Natural killer cell (primary cell): ENCODE results near the gene TSPAN18. TPM values are rescaled to one million over a fixed set of nuclear protein-coding genes. Genes with fewer than 3 reads are reported as not detected.
A peak's percentile ranks its signal among the peaks of the same experiment; 100 is the strongest.

Experiments used
- ATAC-seq, 3 donors: fragments of 150-1000 bp in 2 of 3; fragments of 200-7000 bp in 1 of 3; cut with Tn5 transposase; 1 replicate in 1 of 3; 2 replicates in 2 of 3; pipeline ENCODE4 v1.10.0; 2021; ENCODE audit warnings: mild to moderate bottlenecking in 2 of 3, moderate library complexity in 2 of 3
- DNase-seq, 2 donors: peaks; one replicate each; pipeline versions ENCODE4 v3.0.0 to v3.0.0-alpha.2; 2013 to 2021; ENCODE audit warnings: mixed read lengths in 1 of 2
- H3K27ac ChIP-seq: one replicate; pipeline ENCODE4 v1.5.1; 2013; ENCODE audit warnings: mild to moderate bottlenecking, low read length
- H3K27me3 ChIP-seq: one replicate; pipeline ENCODE4 v1.6.1; 2013; ENCODE audit warnings: low read length; ENCODE audit not compliant: control insufficient read depth, insufficient read depth
- H3K36me3 ChIP-seq: one replicate; pipeline ENCODE4 v1.6.1; 2013; ENCODE audit warnings: low read length; ENCODE audit not compliant: control insufficient read depth, insufficient read depth
- H3K4me1 ChIP-seq: one replicate; pipeline ENCODE4 v1.6.1; 2013; ENCODE audit warnings: low read length; ENCODE audit not compliant: control insufficient read depth, insufficient read depth
- H3K4me3 ChIP-seq: one replicate; pipeline ENCODE4 v1.5.1; 2013; ENCODE audit warnings: low read length
- H3K9me3 ChIP-seq: one replicate; pipeline ENCODE4 v1.6.1; 2013; ENCODE audit warnings: low read length; ENCODE audit not compliant: control insufficient read depth, insufficient read depth
- H3K27ac Mint-ChIP-seq, 2 donors: one replicate each; pipeline ENCODE4 v1.8.0; 2022; ENCODE audit warnings: mild to moderate bottlenecking in 2 of 2, mixed read lengths in 2 of 2, moderate library complexity in 1 of 2
- H3K27me3 Mint-ChIP-seq, 2 donors: one replicate each; pipeline ENCODE4 v1.8.0; 2022; ENCODE audit warnings: low read depth in 2 of 2, mixed read lengths in 2 of 2
- H3K36me3 Mint-ChIP-seq: one replicate; pipeline ENCODE4 v1.8.0; 2022; ENCODE audit warnings: mixed read lengths
- H3K4me1 Mint-ChIP-seq, 2 donors: one replicate each; pipeline ENCODE4 v1.8.0; 2022; ENCODE audit warnings: mixed read lengths in 2 of 2
- H3K4me3 Mint-ChIP-seq: one replicate; pipeline ENCODE4 v1.8.0; 2022; ENCODE audit warnings: mild to moderate bottlenecking, moderate library complexity, mixed read lengths
- H3K9me3 Mint-ChIP-seq, 2 donors: one replicate each; pipeline ENCODE4 v1.8.0; 2022; ENCODE audit warnings: mixed read lengths in 2 of 2
- CTCF ChIP-seq: fragments of 200-600 bp; IDR thresholded peaks from one replicate; pipeline ENCODE4 v1.8.0; 2022; ENCODE audit warnings: antibody characterized with exemption
- WGBS: methylation state at CpG from one replicate; pipeline ENCODE4 v1.1.7; 2013; ENCODE audit warnings: missing lambda C conversion rate; ENCODE audit not compliant: insufficient coverage; 5-methylcytosine and 5-hydroxymethylcytosine counted together
- intact Hi-C: fragments of 100-400 bp; cut with micrococcal nuclease; formaldehyde crosslinking; loops from one replicate; pipeline ENCODE4 v1.14.2; 2022
- total RNA-seq, 4 donors: library from RNA; stranded (reverse); fragments of 120-200 nt in 1 of 4; gene quantifications; one replicate each; pipeline versions ENCODE4 v1.2.3 to v1.2.4, GENCODE V29; 2013 to 2022

The TSPAN18 gene
- total RNA-seq, 3 donors from 2014 or later (not counting 1 experiment from before 2014, with no cell fraction given), result 1.9 to 2.4 (median 2.3) TPM

- Mint-ChIP-seq H3K4me1 (peaks cover 6 to 10% of the 10 kb centered on the region in 2 donors), H3K4me3 (no peak overlapping the region), H3K9me3 (no peaks in the 10 kb centered on the region), H3K36me3 (no peaks in the 10 kb centered on the region), H3K27ac (no peak overlapping the region), H3K27me3 (peaks cover 5 to 7% of the 10 kb centered on the region in 2 donors)
- no peak overlapping the region for H3K27ac ChIP-seq
- no peaks in the 10 kb centered on the region for H3K27me3 ChIP-seq
- 88% methylated on average over 4 of the region's 4 CpGs for WGBS
- no peaks in the 10 kb centered on the region for H3K9me3 ChIP-seq
- no peak for DNase-seq
- H3K36me3 ChIP-seq, result no peaks in the 10 kb centered on the region
- intact Hi-C loops, result no loop called here
- no peaks in the 10 kb centered on the region for H3K4me1 ChIP-seq
- no peak overlapping the region for H3K4me3 ChIP-seq
- ATAC-seq, result no peak
- no peak for TF ChIP-seq CTCF
Observed at GRCh38 chr11:44818110-44818509, 91.3 kb downstream of the TSPAN18 start.

DNA sequence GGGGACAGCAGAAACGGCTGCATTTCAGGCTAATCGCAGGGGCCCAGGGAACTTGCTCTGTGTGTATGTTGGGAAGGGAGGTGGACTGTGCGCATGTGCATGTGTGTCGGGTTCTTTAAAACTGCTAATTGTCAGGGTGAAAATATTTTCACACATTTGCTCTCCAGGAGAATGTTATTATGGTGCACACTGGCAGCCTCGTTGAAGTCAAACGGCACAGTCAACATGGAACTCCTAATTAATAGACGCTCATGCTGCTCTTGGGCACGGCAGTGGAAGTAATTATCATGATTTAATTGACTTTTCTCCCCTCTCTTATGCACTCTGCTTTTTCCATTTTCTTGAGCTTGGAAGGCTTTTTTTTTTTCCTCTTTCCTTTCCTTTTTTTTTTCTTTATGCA, 92.6 kb downstream of the TSPAN18 start:
- H3K27me3 ChIP-seq, result no peaks in the 10 kb centered on the region
- no peak overlapping the region for H3K27ac ChIP-seq
- Mint-ChIP-seq H3K4me3 (no peak overlapping the region), H3K27me3 (peaks cover 7% of the 10 kb centered on the region in 2 donors), H3K9me3 (no peaks in the 10 kb centered on the region), H3K36me3 (no peaks in the 10 kb centered on the region), H3K4me1 (peaks cover 6 to 10% of the 10 kb centered on the region in 2 donors), H3K27ac (no peak overlapping the region)
- DNase-seq (no peak), ATAC-seq (no peak)
- intact Hi-C loops, result no loop called here
- WGBS, result 97% methylated on average over 8 of the region's 8 CpGs
- H3K36me3 ChIP-seq, result no peaks in the 10 kb centered on the region
- no peak overlapping the region for H3K4me3 ChIP-seq
- no peaks in the 10 kb centered on the region for H3K9me3 ChIP-seq
- no peaks in the 10 kb centered on the region for H3K4me1 ChIP-seq
- no peak for TF ChIP-seq CTCF

- no peaks in the 10 kb centered on the region for H3K27me3 ChIP-seq
- H3K36me3 ChIP-seq, result no peaks in the 10 kb centered on the region
- TF ChIP-seq CTCF, result no peak
- H3K4me3 ChIP-seq, result no peak overlapping the region
- H3K9me3 ChIP-seq, result no peaks in the 10 kb centered on the region
- H3K4me3 Mint-ChIP-seq, result no peak overlapping the region
- H3K9me3 Mint-ChIP-seq, result no peaks in the 10 kb centered on the region
- no peaks in the 10 kb centered on the region for H3K36me3 Mint-ChIP-seq
- no peak overlapping the region for H3K27ac Mint-ChIP-seq
- intact Hi-C loops, result no loop called here
- peaks cover 10 to 11% of the 10 kb centered on the region in 2 donors for H3K27me3 Mint-ChIP-seq
- peaks cover 6% of the 10 kb centered on the region in 2 donors for H3K4me1 Mint-ChIP-seq
- no peak overlapping the region for H3K27ac ChIP-seq
- DNase-seq (no peak), ATAC-seq (no peak)
- H3K4me1 ChIP-seq, result no peaks in the 10 kb centered on the region
- 82% methylated on average over 1 of the region's 2 CpGs for WGBS
Observed at GRCh38 chr11:44822369-44822768, 95.6 kb downstream of the TSPAN18 start.

DNA sequence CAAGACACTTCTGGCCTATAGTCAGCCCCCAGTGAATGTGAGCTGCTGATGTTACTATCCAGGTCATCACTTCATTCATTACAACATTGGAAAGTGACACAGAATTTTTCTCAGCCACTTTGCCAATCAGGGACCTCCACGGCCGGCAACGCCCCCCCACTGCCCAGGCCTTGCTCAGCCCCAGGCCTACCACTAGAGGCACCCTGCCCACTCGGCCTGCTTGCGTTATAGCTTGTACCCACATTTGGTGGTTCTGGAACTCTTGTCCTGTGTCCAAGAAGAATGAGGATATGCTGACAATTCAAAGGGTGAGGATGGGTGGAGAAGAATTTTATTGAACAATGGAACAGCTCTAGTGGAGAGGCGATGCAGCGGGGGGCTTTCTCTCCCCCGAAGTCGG, 96.2 kb downstream of the TSPAN18 start:
- TF ChIP-seq CTCF, result no peak
- no peaks in the 10 kb centered on the region for H3K9me3 Mint-ChIP-seq

More for the DNA sequence above, 96.2 kb downstream of the TSPAN18 start:
- H3K27me3 Mint-ChIP-seq, result peaks cover 13 to 18% of the 10 kb centered on the region in 2 donors
- no peak overlapping the region for H3K27ac ChIP-seq
- no peaks in the 10 kb centered on the region for H3K27me3 ChIP-seq
- H3K4me3 ChIP-seq, result no peak overlapping the region
- no peak overlapping the region for H3K27ac Mint-ChIP-seq
- no peaks in the 10 kb centered on the region for H3K4me1 ChIP-seq
- H3K9me3 ChIP-seq, result no peaks in the 10 kb centered on the region
- no peaks in the 10 kb centered on the region for H3K36me3 Mint-ChIP-seq
- WGBS, result 69% methylated on average over 9 of the region's 9 CpGs
- peaks cover 6% of the 10 kb centered on the region in 2 donors for H3K4me1 Mint-ChIP-seq
- ATAC-seq (peak in 1 of 3 donors; percentile 58), DNase-seq (peak in 1 of 2 donors; percentile 7)
- no peaks in the 10 kb centered on the region for H3K36me3 ChIP-seq
- intact Hi-C loops, result no loop called here
- no peak overlapping the region for H3K4me3 Mint-ChIP-seq
